ENCODE results near the gene CHST8.

CHST8 gene

DNA sequence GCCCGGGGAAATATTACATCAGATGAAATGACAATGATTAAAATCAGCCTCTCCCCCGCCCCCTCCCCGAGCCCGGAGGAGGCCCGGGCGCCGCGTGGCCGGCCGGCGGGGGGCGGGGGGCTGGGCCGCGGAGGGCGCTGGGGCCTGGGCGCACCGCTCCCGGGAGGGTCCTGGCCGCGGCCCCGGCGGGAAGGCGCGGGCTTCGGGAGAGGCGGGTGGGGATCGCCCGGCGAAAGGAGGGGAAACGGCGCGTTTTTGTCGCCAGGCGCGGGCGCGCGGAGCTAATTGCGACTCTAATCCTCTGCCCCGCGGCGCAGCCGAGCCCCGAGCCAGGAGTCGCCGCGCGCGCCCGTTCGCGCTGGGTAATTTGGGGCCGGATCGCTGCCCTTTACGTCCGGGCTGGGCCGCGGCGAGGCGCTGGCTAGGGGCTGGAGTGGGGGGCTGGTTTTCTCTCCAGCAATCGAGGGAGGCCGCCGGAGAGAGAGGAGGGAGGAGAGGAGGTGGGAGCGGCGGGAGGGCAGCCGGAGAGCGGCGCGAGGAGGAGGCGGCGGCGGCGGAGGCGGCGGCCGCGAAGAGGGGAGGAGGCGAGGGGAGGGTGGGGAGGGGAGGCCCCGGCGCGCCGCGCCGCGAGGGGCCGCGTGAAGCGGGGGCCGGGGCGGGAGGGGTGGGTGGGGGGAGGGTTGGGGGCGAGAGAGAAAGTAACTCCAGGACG lies 174.6 kb downstream of the CHST8 start, which contains the start of gene KCTD15:
KCTD15 (plus strand) TSS at position 707 of the 712 bp plus-strand sequence. CDS start 3,585 bp downstream, outside the sequence.
- Histone ChIP-seq H3K4me1 (ENCODE audit: insufficient read depth, low read length) (peaks cover 16% of the 10 kb centered on the region), H2AFZ (ENCODE audit: low read depth, low read length) (peak within 1 kb of the TSS; percentile 60), H3K36me3 (ENCODE audit: insufficient read depth, low read length) (peaks cover 21% of the 10 kb centered on the region), H3K27me3 (ENCODE audit: insufficient read depth, low read length) (no peaks in the 10 kb centered on the region), H3K4me3 (ENCODE audit: low read length) (peak within 1 kb of the TSS; percentile 97), H3K9me3 (ENCODE audit: low read length) (no peaks in the 10 kb centered on the region)

DNA sequence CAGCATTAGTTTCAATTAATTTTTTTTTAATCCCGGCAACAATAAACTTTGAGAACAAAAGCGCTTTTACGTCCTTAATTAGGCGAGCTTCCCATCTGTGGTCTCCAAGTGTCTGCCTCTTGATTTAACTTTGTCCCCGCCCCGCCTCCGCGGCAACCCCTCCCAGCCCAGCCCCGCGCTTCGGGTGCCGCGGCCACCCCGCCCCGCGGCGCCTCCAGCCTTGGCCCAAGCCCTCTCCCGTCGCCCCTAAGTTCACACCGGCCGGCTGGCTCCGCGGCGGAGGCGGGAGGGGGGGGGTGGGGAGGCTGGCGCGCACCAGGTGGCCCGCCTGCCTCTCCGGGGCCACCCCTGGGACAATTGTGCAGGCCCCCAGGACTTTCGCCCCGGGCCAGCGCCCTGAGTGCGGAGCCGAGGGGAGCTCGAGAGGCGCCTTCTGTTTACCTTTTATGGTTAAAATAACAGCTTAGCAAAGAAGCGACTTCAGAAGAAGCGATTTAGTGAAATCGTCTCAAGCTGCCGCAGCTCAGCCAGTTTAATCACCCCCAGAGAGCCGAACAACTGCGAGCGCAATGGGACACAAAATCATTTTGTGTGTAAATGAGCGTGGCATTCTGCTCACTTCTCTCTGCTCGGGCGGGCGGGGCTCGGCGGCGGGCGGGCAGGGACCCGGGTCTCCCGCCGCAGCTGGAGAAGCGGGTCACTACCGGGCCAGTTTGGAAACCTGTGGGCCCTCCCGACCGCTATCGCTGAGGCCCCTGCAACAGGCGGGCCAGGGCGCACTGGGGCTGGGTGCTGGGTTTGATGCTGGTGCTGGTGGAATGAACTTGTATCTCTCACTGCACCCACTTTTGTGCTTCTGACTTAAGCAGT lies 176.3 kb downstream of the CHST8 start:
- H3K9me3 ChIP-seq (ENCODE audit: low read length), result no peaks in the 10 kb centered on the region
- peaks cover 38% of the 10 kb centered on the region for H3K36me3 ChIP-seq (ENCODE audit: insufficient read depth, low read length)
- no peak overlapping the region for H2AFZ ChIP-seq (ENCODE audit: low read depth, low read length)
- H3K27me3 ChIP-seq (ENCODE audit: insufficient read depth, low read length), result no peaks in the 10 kb centered on the region
- H3K4me3 ChIP-seq (ENCODE audit: low read length), result peak overlapping the region; percentile 97
- peaks cover 16% of the 10 kb centered on the region for H3K4me1 ChIP-seq (ENCODE audit: insufficient read depth, low read length)

DNA sequence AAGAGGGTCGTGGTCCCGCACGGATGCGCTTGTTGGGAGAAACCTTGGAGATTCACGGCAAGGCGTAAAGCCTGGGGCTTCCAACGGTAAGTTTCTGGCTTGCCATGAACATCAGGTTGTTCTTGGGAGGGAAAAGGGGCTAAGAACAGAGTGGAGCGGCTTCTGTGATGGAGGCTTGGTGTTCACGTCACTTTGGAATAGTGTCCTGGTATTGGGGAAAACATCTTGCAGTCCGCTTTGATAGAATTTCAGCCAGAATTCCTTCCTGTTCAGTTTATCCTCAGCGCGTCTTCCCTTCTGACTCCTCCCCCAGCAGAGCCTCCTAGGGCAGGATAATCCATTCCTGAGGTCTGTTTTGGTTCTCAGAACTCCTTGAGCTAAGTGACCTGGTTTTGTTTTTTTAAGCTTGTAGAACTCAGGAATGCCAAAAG lies 176.9 kb downstream of the CHST8 start:
- Histone ChIP-seq H3K4me1 (ENCODE audit: insufficient read depth, low read length) (peaks cover 16% of the 10 kb centered on the region), H3K27me3 (ENCODE audit: insufficient read depth, low read length) (no peaks in the 10 kb centered on the region), H3K4me3 (ENCODE audit: low read length) (peak overlapping the region; percentile 97), H3K36me3 (ENCODE audit: insufficient read depth, low read length) (peaks cover 43% of the 10 kb centered on the region), H2AFZ (ENCODE audit: low read depth, low read length) (no peak overlapping the region), H3K9me3 (ENCODE audit: low read length) (no peaks in the 10 kb centered on the region)

DNA sequence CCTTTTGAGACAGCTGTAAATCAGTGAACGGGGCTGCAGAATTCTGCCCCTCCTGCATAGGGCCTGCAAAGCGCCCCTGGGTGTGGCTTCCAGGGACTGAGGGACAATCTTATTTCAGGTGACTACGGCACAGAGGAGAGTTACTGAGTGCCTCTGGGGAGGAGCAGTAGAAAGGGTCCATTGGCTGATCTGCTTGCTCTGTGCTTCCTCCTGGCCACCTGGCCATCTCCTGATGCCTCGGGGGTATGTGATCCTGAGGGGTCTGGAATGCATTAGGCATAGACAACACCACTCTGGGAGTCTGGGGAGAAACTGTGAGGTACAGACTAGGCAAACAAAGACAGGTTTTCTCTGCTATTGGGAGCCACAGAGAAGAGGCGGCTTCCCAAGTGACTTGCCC lies 177.7 kb downstream of the CHST8 start:
- H3K36me3 ChIP-seq (ENCODE audit: insufficient read depth, low read length), result peaks cover 49% of the 10 kb centered on the region
- no peak overlapping the region for H3K4me3 ChIP-seq (ENCODE audit: low read length)
- no peak overlapping the region for H2AFZ ChIP-seq (ENCODE audit: low read depth, low read length)
- H3K27me3 ChIP-seq (ENCODE audit: insufficient read depth, low read length), result no peaks in the 10 kb centered on the region
- no peaks in the 10 kb centered on the region for H3K9me3 ChIP-seq (ENCODE audit: low read length)
- H3K4me1 ChIP-seq (ENCODE audit: insufficient read depth, low read length), result peaks cover 10% of the 10 kb centered on the region

DNA sequence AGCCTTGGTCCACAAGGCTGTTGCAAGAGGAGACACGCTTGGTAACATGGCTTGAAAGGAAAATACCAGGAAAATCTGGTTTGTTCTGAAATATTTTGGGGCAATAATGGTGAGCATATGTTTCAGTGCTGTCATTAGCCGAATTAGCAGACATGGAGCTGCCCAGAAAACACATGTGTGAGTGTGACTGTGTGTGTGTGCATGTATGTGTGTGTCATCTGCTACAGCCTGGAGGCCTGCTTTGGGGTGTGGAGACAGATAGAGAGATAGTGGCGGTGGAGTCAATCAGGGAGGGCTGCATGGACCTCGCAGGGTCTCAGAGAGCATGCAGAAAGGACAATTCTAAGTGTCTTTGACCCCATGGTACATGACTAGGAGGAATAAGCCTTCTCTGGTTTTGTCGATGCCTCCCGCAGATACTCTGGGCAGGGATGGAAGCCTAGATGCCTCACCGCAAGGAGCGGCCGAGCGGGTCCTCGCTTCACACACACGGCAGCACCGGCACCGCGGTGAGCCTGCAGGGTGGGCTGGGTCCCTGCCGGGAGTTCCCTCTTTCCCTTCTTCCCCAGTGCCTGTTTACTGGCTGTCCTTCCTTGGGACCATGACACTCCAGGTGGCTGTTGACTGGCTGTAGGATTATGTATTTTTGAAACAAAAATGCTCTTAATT lies 178.4 kb downstream of the CHST8 start:
- Histone ChIP-seq H3K9me3 (ENCODE audit: low read length) (no peaks in the 10 kb centered on the region), H3K4me3 (ENCODE audit: low read length) (no peak overlapping the region), H2AFZ (ENCODE audit: low read depth, low read length) (no peak overlapping the region), H3K36me3 (ENCODE audit: insufficient read depth, low read length) (peaks cover 56% of the 10 kb centered on the region), H3K27me3 (ENCODE audit: insufficient read depth, low read length) (no peaks in the 10 kb centered on the region), H3K4me1 (ENCODE audit: insufficient read depth, low read length) (peaks cover 6% of the 10 kb centered on the region)

DNA sequence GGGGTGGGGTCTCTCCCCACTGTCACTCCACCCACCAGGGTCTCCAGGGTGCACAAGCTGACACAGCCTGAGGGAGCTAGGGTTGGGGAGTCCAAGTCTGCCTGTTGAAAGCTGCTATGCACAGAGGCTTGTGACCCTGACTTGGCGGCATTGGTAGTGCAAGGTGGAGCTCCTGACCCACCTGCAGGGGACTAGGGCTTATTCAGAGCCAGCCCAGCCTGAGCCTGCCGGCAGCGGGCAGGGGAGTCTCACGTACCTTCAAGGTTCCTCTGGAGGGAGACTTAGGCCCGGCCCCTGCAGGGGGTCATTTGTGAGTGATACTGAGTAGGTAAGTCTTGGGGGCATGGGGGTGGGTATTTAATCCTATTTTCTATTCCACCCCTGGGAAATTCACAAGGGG lies 179.7 kb downstream of the CHST8 start:
- no peaks in the 10 kb centered on the region for H3K27me3 ChIP-seq (ENCODE audit: insufficient read depth, low read length)
- H3K4me3 ChIP-seq (ENCODE audit: low read length), result no peak overlapping the region
- peaks cover 6% of the 10 kb centered on the region for H3K4me1 ChIP-seq (ENCODE audit: insufficient read depth, low read length)
- peaks cover 67% of the 10 kb centered on the region for H3K36me3 ChIP-seq (ENCODE audit: insufficient read depth, low read length)
- no peaks in the 10 kb centered on the region for H3K9me3 ChIP-seq (ENCODE audit: low read length)
- H2AFZ ChIP-seq (ENCODE audit: low read depth, low read length), result no peak overlapping the region

DNA sequence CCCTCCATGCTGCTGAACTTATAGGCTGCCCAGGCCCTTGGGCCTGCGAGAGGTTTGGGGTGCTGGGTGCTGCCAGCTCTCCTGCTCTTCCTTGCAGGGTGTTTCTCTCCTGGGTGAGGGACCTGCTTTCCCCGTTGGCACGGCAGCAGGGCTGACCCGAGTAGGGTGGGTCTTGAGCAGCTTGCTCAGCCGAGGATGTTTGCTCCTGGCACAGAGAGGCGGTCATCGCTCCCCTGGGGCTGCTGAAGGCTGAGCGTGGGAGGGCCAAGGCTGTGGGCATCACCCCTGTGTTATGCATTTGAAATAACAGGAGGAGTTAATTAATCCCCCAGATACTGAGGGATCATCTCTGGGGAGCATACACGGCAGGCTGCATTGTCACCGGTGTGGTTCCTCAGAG lies 180.2 kb downstream of the CHST8 start:
- Histone ChIP-seq H3K9me3 (ENCODE audit: low read length) (no peaks in the 10 kb centered on the region), H2AFZ (ENCODE audit: low read depth, low read length) (no peak overlapping the region), H3K4me3 (ENCODE audit: low read length) (no peak overlapping the region), H3K27me3 (ENCODE audit: insufficient read depth, low read length) (no peaks in the 10 kb centered on the region), H3K36me3 (ENCODE audit: insufficient read depth, low read length) (peaks cover 73% of the 10 kb centered on the region), H3K4me1 (ENCODE audit: insufficient read depth, low read length) (peaks cover 6% of the 10 kb centered on the region)

DNA sequence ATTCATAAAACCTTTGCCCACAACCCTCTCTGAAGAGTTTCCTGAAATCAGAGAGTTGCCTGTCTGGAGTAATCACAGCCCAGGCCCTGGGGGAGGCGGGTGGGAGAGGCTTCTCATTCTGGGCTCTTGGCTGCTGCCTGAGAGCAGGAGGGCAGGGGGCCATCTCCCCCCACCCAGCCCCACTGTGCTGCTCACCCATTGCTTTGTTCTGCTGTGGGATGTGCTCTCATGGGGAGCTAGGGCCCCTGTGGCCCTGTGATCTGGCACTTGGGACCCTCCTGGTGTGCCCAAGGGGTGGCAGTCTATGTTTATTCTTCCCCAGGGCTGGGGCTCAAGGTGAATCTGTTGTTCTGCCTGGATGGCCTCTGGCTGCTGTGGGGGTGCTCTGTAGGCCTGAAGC lies 181.0 kb downstream of the CHST8 start:
- no peaks in the 10 kb centered on the region for H3K9me3 ChIP-seq (ENCODE audit: low read length)
- H3K36me3 ChIP-seq (ENCODE audit: insufficient read depth, low read length), result peaks cover 78% of the 10 kb centered on the region
- no peak overlapping the region for H2AFZ ChIP-seq (ENCODE audit: low read depth, low read length)
- H3K4me3 ChIP-seq (ENCODE audit: low read length), result no peak overlapping the region
- H3K27me3 ChIP-seq (ENCODE audit: insufficient read depth, low read length), result no peaks in the 10 kb centered on the region
- H3K4me1 ChIP-seq (ENCODE audit: insufficient read depth, low read length), result peaks cover 6% of the 10 kb centered on the region

DNA sequence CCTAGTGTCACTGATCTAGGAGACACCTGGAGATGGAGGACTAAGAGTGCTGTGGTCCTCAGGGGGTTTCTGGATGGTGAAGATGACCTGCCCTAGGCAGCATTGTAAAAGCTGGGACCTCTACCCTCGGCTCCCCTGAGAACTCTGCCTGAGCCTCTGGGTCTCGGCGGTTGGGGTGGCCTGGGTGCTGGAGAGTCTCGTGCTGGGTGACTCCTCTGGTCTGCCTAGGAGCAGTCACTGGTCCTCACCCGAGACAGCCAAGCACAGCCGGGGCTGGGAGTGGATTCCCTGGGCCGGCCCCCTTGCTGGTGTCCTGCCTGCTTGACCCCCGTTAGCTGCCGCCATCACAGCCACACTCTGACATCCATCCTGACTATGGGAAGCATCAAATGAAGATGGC lies 181.6 kb downstream of the CHST8 start:
- Histone ChIP-seq H3K4me1 (ENCODE audit: insufficient read depth, low read length) (peaks cover 6% of the 10 kb centered on the region), H3K36me3 (ENCODE audit: insufficient read depth, low read length) (peaks cover 84% of the 10 kb centered on the region), H3K9me3 (ENCODE audit: low read length) (no peaks in the 10 kb centered on the region), H3K27me3 (ENCODE audit: insufficient read depth, low read length) (no peaks in the 10 kb centered on the region), H3K4me3 (ENCODE audit: low read length) (no peak overlapping the region), H2AFZ (ENCODE audit: low read depth, low read length) (no peak overlapping the region)

DNA sequence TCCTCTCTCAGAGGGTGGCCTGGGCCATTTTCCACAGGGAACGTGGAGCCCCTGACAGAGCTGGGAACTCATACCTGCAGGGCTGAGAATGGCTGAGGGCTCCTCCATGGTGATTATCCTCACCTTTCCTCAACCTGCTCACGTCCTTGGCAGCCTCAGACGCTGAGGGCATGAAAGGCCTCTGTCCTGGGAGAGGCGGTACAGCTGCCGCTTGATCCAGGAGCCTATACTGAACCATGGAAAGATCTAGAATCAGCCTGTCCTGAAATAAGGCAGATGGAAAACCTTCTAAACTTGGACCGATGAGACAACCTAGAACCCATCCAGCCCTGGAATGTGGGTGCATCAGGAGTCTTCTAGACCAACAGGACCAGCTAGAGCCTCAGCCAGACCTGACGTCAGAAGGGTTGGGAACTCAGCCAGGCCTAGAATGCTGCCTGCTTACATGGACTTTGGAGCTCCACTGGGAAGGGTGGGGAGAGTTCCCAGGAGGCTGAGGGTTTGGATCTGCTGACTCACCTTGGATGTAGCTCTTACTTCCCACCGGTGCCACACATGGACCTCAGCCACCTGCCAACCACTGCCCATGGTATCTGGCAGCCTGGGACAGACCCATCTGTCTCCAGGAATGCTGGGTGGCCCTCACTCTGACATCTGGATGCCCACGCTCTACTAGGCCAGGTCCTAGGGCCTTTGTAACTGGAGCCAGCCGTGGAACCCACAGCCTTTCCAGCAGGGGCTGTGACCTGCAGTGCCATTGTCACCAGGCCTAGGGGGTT lies 182.5 kb downstream of the CHST8 start:
- Histone ChIP-seq H3K9me3 (ENCODE audit: low read length) (no peaks in the 10 kb centered on the region), H3K36me3 (ENCODE audit: insufficient read depth, low read length) (peaks cover 83% of the 10 kb centered on the region), H3K4me3 (ENCODE audit: low read length) (no peak overlapping the region), H3K27me3 (ENCODE audit: insufficient read depth, low read length) (no peaks in the 10 kb centered on the region), H2AFZ (ENCODE audit: low read depth, low read length) (no peak overlapping the region), H3K4me1 (ENCODE audit: insufficient read depth, low read length) (no peaks in the 10 kb centered on the region)

DNA sequence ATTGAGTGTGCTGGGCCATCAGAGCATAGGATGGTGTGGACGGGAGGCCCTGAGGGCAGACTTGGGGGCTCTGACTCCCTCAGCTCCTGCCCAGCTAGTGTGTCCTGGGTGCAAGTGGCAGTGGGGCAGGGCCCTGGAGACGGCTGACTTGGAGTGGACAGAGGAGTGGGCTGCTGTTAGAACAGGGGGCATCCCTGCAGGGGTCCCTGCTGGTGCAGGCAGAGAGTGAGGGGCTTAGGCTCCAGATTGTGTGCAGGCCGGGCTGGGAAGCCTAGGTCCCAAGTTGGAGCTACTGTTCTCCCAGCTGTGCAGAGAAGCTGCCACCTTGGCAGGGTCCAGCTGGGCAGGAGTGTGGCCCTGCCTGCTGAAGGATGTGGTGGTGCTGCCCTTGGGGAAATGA lies 183.6 kb downstream of the CHST8 start:
- Histone ChIP-seq H3K9me3 (ENCODE audit: low read length) (no peaks in the 10 kb centered on the region), H3K4me1 (ENCODE audit: insufficient read depth, low read length) (no peaks in the 10 kb centered on the region), H3K36me3 (ENCODE audit: insufficient read depth, low read length) (peaks cover 79% of the 10 kb centered on the region), H3K27me3 (ENCODE audit: insufficient read depth, low read length) (no peaks in the 10 kb centered on the region), H3K4me3 (ENCODE audit: low read length) (no peak overlapping the region), H2AFZ (ENCODE audit: low read depth, low read length) (no peak overlapping the region)

DNA sequence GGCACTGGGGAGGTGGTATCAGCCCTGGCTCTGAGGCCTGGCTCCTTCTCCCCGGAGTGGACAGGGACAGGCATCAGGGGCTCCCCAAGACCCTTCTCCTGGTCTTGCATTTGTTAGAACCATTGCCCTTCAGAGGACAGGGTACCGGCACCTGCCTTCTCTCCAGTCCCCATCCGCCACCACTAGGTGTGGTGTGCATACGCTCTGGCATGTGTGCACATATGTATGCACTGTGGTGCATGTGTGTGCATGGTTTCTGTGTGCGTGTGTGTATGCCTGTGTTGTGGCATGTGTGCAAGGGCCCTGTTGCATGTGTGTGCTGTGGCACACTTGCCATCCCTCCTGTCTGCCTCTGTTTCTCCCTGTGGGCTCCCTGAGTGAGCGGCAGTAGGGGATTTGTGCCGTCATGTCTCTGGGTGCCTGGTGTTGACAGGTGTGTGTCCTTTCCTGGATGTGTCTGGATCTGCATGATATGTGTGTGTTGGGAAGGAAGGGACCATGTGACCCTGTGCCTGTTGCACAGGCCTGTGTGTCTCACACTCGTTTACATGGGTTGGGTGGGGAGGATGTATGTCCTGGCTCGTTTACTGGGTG lies 184.2 kb downstream of the CHST8 start:
- H3K36me3 ChIP-seq (ENCODE audit: insufficient read depth, low read length), result peaks cover 79% of the 10 kb centered on the region
- H3K9me3 ChIP-seq (ENCODE audit: low read length), result no peaks in the 10 kb centered on the region

More for the DNA sequence above, 184.2 kb downstream of the CHST8 start:
- no peaks in the 10 kb centered on the region for H3K27me3 ChIP-seq (ENCODE audit: insufficient read depth, low read length)
- H3K4me1 ChIP-seq (ENCODE audit: insufficient read depth, low read length), result no peaks in the 10 kb centered on the region
- no peak overlapping the region for H3K4me3 ChIP-seq (ENCODE audit: low read length)
- no peak overlapping the region for H2AFZ ChIP-seq (ENCODE audit: low read depth, low read length)

Measured in neuron (in vitro differentiated cells).